GM23338 (cell line): Measurements from ENCODE around the gene ROBO1. TPM values are rescaled to one million over a fixed set of nuclear protein-coding genes. Genes with fewer than 3 reads are reported as not detected.

Experiments
- ATAC-seq: fragments of 200-7000 bp; cut with Tn5 transposase; 3 replicates; pipeline ENCODE4 v1.9.1; 2020
- DNase-seq: peaks from one replicate; pipeline ENCODE4 v3.0.0-alpha.2; 2015; ENCODE audit warnings: low spot score
- H2AFZ ChIP-seq: fragments of 200-600 bp; sonication (generic); 2 replicates; pipeline ENCODE4 v1.8.0; 2016; ENCODE audit warnings: antibody characterized with exemption, mild to moderate bottlenecking, moderate library complexity
- H3F3A ChIP-seq: fragments of 200-600 bp; sonication (generic); replicated peaks from 2 replicates; pipeline ENCODE4 v1.8.0; 2017; ENCODE audit warnings: antibody characterized with exemption, mixed run types, low read depth
- H3K27ac ChIP-seq: fragments of 200-600 bp; sonication (generic); 2 replicates; pipeline ENCODE4 v1.6.1; 2016; ENCODE audit warnings: low read depth
- H3K27me3 ChIP-seq: fragments of 200-600 bp; sonication (generic); 2 replicates; pipeline ENCODE4 v1.8.0; 2016; ENCODE audit warnings: mild to moderate bottlenecking, mixed run types, moderate library complexity; ENCODE audit not compliant: insufficient read depth
- H3K36me3 ChIP-seq: fragments of 200-600 bp; sonication (generic); 2 replicates; pipeline ENCODE4 v1.8.0; 2016; ENCODE audit warnings: mild to moderate bottlenecking; ENCODE audit not compliant: insufficient read depth
- H3K4me1 ChIP-seq: fragments of 200-600 bp; sonication (generic); 2 replicates; pipeline ENCODE4 v1.8.0; 2016; ENCODE audit warnings: mild to moderate bottlenecking, moderate library complexity; ENCODE audit not compliant: insufficient read depth
- H3K4me2 ChIP-seq: fragments of 200-600 bp; sonication (generic); 2 replicates; pipeline ENCODE4 v1.7.1; 2017; ENCODE audit warnings: mixed run types
- H3K4me3 ChIP-seq: fragments of 200-600 bp; sonication (generic); 2 replicates; pipeline ENCODE4 v1.6.1; 2016; ENCODE audit warnings: mixed run types
- H3K79me2 ChIP-seq: fragments of 200-600 bp; sonication (generic); replicated peaks from 2 replicates; pipeline ENCODE4 v1.8.0; 2017; ENCODE audit warnings: mild to moderate bottlenecking; ENCODE audit not compliant: insufficient read depth
- H3K9me2 ChIP-seq: fragments of 200-600 bp; sonication (generic); 2 replicates; pipeline ENCODE4 v1.8.0; 2017; ENCODE audit not compliant: insufficient read depth
- H4K20me1 ChIP-seq: fragments of 200-600 bp; sonication (generic); replicated peaks from 2 replicates; pipeline ENCODE4 v1.8.0; 2017; ENCODE audit warnings: mild to moderate bottlenecking; ENCODE audit not compliant: insufficient read depth
- H3K27ac Mint-ChIP-seq: 2 replicates; pipeline ENCODE4 v1.8.0; 2020; ENCODE audit warnings: inconsistent platforms, mild to moderate bottlenecking, moderate library complexity, mixed read lengths
- H3K27me3 Mint-ChIP-seq: 3 replicates; pipeline ENCODE4 v1.8.0; 2022; ENCODE audit warnings: low read depth, mild to moderate bottlenecking, moderate library complexity, mixed read lengths, inconsistent platforms; ENCODE audit not compliant: insufficient read depth, poor library complexity
- H3K36me3 Mint-ChIP-seq: 3 replicates; pipeline ENCODE4 v1.8.0; 2021; ENCODE audit warnings: low read depth, mild to moderate bottlenecking, inconsistent platforms, moderate library complexity, mixed read lengths
- H3K4me1 Mint-ChIP-seq: 3 replicates; pipeline ENCODE4 v1.8.0; 2020; ENCODE audit warnings: mild to moderate bottlenecking, inconsistent platforms, mixed read lengths
- H3K4me3 Mint-ChIP-seq: 3 replicates; pipeline ENCODE4 v1.8.0; 2021; ENCODE audit warnings: moderate library complexity, mild to moderate bottlenecking, inconsistent platforms, mixed read lengths
- H3K9me3 Mint-ChIP-seq: 3 replicates; pipeline ENCODE4 v1.8.0; 2020; ENCODE audit warnings: moderate library complexity, mild to moderate bottlenecking, inconsistent platforms, mixed read lengths
- CREB1 ChIP-seq: fragments of 250-450 bp; sonication (Bioruptor Pico); IDR thresholded peaks from 2 replicates; pipeline ENCODE4 v1.5.0; 2020; ENCODE audit warnings: low read depth, mild to moderate bottlenecking, moderate library complexity
- EZH2 ChIP-seq: fragments of 200-600 bp; sonication (generic); IDR thresholded peaks from one replicate; pipeline ENCODE4 v1.8.0; 2017; ENCODE audit warnings: antibody characterized with exemption, mild to moderate bottlenecking, low read depth; ENCODE audit not compliant: unreplicated experiment
- EZH2phosphoT487 ChIP-seq: fragments of 200-600 bp; sonication (generic); IDR thresholded peaks from one replicate; pipeline ENCODE4 v1.8.1; 2018; ENCODE audit warnings: antibody characterized with exemption; ENCODE audit not compliant: unreplicated experiment
- JUNB ChIP-seq: IDR thresholded peaks from one replicate; pipeline ENCODE4 v1.6.1; 2016; ENCODE audit warnings: antibody characterized with exemption; ENCODE audit not compliant: unreplicated experiment
- NANOG ChIP-seq: IDR thresholded peaks from 2 replicates; pipeline ENCODE4 v1.6.1; 2016; ENCODE audit warnings: antibody characterized with exemption, borderline replicate concordance
- POLR2AphosphoS5 ChIP-seq: IDR thresholded peaks from 2 replicates; pipeline ENCODE4 v1.6.1; 2016; ENCODE audit warnings: antibody characterized with exemption, low read depth
- STAT1 ChIP-seq: IDR thresholded peaks from one replicate; pipeline ENCODE4 v1.6.1; 2016; ENCODE audit warnings: antibody characterized with exemption; ENCODE audit not compliant: unreplicated experiment
- ZNF114 ChIP-seq: fragments of 250-450 bp; sonication (Bioruptor Pico); IDR thresholded peaks from 2 replicates; pipeline ENCODE4 v1.5.0; 2020; ENCODE audit warnings: mild to moderate bottlenecking, moderate library complexity
- ZNF331 ChIP-seq: fragments of 250-450 bp; sonication (Bioruptor Pico); IDR thresholded peaks from 2 replicates; pipeline ENCODE4 v1.5.0; 2020; ENCODE audit warnings: low read depth, mild to moderate bottlenecking, moderate library complexity
- polyA plus RNA-seq: library from polyadenylated mRNA; unstranded; fragments of >200 nt; fragmentation: Nextera tagmentation; extraction: Ambion mirVana; gene quantifications from 2 replicates; pipeline ENCODE4 v1.2.1, GENCODE V29; 2016
- total RNA-seq: library from RNA; depleted of rRNA; stranded (reverse); fragments of >200 nt; shearing (Covaris generic); gene quantifications from 2 replicates; pipeline ENCODE4 v1.2.3, GENCODE V29; 2014
- TF ChIP-seq, protein P1 (sequence below): IDR thresholded peaks from one replicate; pipeline ENCODE4 v1.6.1; 2018; ENCODE audit warnings: antibody characterized with exemption; ENCODE audit not compliant: unreplicated experiment
- TF ChIP-seq, protein P2 (sequence below): fragments of 250-450 bp; sonication (Bioruptor Pico); IDR thresholded peaks from 2 replicates; pipeline ENCODE4 v1.5.0; 2020; ENCODE audit warnings: mild to moderate bottlenecking, moderate library complexity
- TF ChIP-seq, protein P3 (sequence below): IDR thresholded peaks from 2 replicates; pipeline ENCODE4 v1.6.1; 2016; ENCODE audit warnings: antibody characterized with exemption
- TF ChIP-seq, protein P4 (sequence below), 2 experiments: fragments of 200-600 bp in 1 of 2; sonication (generic) in 1 of 2; conservative IDR thresholded peaks; 2 replicates each; pipeline versions ENCODE4 v1.5.1 to v1.6.1; 2016 to 2017; ENCODE audit warnings: antibody characterized with exemption in 2 of 2, low read depth in 2 of 2, mild to moderate bottlenecking in 2 of 2, moderate library complexity in 1 of 2

The ROBO1 gene
- total and polyA plus RNA-seq, 2 experiments from 2014 or later, result 19.2 to 78.3 TPM

DNA sequence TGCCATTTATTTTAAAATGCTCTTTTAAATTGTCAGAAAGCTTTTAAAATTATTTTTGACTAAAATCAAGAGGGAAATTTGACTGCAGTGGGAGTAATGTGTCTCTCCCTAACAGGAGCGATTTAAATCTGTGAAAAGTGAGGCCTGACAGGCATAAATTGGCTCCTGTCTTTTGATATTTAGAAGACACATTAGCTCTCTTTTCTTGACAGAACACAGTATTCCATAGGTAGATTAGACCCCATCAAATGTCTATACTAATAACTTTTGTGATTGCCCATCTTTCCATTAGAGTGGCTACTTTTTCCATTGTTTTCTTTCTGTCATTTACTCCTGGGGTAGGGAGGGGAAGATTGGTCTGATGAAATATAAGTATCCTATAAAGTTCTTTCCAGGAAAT lies 866.3 kb downstream of the ROBO1 start:
- Histone ChIP-seq H3K4me1 (peaks cover 9% of the 10 kb centered on the region), H3K36me3 (no peaks in the 10 kb centered on the region), H2AFZ (no peak overlapping the region), H3F3A (no peaks in the 10 kb centered on the region), H4K20me1 (peaks cover 3% of the 10 kb centered on the region; the same call in 1 of the 2 replicates), H3K4me2 (no peak overlapping the region), H3K79me2 (no peaks in the 10 kb centered on the region), H3K4me3 (no peak overlapping the region), H3K27me3 (no peaks in the 10 kb centered on the region), H3K9me2 (no peaks in the 10 kb centered on the region), H3K27ac (no peak overlapping the region)
- Mint-ChIP-seq H3K27ac (no peak overlapping the region), H3K27me3 (peaks cover 3% of the 10 kb centered on the region), H3K4me3 (no peak overlapping the region), H3K9me3 (no peaks in the 10 kb centered on the region), H3K36me3 (no peaks in the 10 kb centered on the region), H3K4me1 (peaks cover 10% of the 10 kb centered on the region)
- no peak for ATAC-seq
- TF ChIP-seq STAT1, result no peak
- TF ChIP-seq NANOG, result no peak
- TF ChIP-seq, protein P1, sequence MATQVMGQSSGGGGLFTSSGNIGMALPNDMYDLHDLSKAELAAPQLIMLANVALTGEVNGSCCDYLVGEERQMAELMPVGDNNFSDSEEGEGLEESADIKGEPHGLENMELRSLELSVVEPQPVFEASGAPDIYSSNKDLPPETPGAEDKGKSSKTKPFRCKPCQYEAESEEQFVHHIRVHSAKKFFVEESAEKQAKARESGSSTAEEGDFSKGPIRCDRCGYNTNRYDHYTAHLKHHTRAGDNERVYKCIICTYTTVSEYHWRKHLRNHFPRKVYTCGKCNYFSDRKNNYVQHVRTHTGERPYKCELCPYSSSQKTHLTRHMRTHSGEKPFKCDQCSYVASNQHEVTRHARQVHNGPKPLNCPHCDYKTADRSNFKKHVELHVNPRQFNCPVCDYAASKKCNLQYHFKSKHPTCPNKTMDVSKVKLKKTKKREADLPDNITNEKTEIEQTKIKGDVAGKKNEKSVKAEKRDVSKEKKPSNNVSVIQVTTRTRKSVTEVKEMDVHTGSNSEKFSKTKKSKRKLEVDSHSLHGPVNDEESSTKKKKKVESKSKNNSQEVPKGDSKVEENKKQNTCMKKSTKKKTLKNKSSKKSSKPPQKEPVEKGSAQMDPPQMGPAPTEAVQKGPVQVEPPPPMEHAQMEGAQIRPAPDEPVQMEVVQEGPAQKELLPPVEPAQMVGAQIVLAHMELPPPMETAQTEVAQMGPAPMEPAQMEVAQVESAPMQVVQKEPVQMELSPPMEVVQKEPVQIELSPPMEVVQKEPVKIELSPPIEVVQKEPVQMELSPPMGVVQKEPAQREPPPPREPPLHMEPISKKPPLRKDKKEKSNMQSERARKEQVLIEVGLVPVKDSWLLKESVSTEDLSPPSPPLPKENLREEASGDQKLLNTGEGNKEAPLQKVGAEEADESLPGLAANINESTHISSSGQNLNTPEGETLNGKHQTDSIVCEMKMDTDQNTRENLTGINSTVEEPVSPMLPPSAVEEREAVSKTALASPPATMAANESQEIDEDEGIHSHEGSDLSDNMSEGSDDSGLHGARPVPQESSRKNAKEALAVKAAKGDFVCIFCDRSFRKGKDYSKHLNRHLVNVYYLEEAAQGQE, result no peak
- TF ChIP-seq ZNF114 (CRISPR knock-in tag), result no peak
- TF ChIP-seq, protein P2, sequence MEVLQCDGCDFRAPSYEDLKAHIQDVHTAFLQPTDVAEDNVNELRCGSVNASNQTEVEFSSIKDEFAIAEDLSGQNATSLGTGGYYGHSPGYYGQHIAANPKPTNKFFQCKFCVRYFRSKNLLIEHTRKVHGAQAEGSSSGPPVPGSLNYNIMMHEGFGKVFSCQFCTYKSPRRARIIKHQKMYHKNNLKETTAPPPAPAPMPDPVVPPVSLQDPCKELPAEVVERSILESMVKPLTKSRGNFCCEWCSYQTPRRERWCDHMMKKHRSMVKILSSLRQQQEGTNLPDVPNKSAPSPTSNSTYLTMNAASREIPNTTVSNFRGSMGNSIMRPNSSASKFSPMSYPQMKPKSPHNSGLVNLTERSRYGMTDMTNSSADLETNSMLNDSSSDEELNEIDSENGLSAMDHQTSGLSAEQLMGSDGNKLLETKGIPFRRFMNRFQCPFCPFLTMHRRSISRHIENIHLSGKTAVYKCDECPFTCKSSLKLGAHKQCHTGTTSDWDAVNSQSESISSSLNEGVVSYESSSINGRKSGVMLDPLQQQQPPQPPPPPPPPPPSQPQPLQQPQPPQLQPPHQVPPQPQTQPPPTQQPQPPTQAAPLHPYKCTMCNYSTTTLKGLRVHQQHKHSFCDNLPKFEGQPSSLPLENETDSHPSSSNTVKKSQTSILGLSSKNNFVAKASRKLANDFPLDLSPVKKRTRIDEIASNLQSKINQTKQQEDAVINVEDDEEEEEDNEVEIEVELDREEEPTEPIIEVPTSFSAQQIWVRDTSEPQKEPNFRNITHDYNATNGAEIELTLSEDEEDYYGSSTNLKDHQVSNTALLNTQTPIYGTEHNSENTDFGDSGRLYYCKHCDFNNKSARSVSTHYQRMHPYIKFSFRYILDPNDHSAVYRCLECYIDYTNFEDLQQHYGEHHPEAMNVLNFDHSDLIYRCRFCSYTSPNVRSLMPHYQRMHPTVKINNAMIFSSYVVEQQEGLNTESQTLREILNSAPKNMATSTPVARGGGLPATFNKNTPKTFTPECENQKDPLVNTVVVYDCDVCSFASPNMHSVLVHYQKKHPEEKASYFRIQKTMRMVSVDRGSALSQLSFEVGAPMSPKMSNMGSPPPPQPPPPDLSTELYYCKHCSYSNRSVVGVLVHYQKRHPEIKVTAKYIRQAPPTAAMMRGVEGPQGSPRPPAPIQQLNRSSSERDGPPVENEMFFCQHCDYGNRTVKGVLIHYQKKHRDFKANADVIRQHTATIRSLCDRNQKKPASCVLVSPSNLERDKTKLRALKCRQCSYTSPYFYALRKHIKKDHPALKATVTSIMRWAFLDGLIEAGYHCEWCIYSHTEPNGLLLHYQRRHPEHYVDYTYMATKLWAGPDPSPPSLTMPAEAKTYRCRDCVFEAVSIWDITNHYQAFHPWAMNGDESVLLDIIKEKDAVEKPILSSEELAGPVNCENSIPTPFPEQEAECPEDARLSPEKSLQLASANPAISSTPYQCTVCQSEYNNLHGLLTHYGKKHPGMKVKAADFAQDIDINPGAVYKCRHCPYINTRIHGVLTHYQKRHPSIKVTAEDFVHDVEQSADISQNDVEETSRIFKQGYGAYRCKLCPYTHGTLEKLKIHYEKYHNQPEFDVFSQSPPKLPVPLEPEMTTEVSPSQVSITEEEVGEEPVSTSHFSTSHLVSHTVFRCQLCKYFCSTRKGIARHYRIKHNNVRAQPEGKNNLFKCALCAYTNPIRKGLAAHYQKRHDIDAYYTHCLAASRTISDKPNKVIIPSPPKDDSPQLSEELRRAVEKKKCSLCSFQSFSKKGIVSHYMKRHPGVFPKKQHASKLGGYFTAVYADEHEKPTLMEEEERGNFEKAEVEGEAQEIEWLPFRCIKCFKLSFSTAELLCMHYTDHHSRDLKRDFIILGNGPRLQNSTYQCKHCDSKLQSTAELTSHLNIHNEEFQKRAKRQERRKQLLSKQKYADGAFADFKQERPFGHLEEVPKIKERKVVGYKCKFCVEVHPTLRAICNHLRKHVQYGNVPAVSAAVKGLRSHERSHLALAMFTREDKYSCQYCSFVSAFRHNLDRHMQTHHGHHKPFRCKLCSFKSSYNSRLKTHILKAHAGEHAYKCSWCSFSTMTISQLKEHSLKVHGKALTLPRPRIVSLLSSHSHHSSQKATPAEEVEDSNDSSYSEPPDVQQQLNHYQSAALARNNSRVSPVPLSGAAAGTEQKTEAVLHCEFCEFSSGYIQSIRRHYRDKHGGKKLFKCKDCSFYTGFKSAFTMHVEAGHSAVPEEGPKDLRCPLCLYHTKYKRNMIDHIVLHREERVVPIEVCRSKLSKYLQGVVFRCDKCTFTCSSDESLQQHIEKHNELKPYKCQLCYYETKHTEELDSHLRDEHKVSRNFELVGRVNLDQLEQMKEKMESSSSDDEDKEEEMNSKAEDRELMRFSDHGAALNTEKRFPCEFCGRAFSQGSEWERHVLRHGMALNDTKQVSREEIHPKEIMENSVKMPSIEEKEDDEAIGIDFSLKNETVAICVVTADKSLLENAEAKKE (CRISPR knock-in tag), result no peak
- TF ChIP-seq, protein P3, sequence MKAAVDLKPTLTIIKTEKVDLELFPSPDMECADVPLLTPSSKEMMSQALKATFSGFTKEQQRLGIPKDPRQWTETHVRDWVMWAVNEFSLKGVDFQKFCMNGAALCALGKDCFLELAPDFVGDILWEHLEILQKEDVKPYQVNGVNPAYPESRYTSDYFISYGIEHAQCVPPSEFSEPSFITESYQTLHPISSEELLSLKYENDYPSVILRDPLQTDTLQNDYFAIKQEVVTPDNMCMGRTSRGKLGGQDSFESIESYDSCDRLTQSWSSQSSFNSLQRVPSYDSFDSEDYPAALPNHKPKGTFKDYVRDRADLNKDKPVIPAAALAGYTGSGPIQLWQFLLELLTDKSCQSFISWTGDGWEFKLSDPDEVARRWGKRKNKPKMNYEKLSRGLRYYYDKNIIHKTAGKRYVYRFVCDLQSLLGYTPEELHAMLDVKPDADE, result no peak
- TF ChIP-seq POLR2AphosphoS5, result no peak
- no peak for TF ChIP-seq EZH2phosphoT487
- no peak for TF ChIP-seq ZNF331 (CRISPR knock-in tag)
- TF ChIP-seq JUNB, result no peak
- no peak for TF ChIP-seq CREB1 (CRISPR knock-in tag)
- TF ChIP-seq, protein P4, sequence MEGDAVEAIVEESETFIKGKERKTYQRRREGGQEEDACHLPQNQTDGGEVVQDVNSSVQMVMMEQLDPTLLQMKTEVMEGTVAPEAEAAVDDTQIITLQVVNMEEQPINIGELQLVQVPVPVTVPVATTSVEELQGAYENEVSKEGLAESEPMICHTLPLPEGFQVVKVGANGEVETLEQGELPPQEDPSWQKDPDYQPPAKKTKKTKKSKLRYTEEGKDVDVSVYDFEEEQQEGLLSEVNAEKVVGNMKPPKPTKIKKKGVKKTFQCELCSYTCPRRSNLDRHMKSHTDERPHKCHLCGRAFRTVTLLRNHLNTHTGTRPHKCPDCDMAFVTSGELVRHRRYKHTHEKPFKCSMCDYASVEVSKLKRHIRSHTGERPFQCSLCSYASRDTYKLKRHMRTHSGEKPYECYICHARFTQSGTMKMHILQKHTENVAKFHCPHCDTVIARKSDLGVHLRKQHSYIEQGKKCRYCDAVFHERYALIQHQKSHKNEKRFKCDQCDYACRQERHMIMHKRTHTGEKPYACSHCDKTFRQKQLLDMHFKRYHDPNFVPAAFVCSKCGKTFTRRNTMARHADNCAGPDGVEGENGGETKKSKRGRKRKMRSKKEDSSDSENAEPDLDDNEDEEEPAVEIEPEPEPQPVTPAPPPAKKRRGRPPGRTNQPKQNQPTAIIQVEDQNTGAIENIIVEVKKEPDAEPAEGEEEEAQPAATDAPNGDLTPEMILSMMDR (conservative IDR thresholded peaks at IDR 0.05; ENCODE audit: low read depth in 2 of 2), result no peak
- TF ChIP-seq EZH2, result no peak
- DNase-seq, result no peak
